Mammary epithelial cell (primary cell): ENCODE results near the gene CHAT.

Experiments used
- EZH2 ChIP-seq: IDR thresholded peaks from 2 replicates; pipeline ENCODE4 v1.6.1; 2012; ENCODE audit warnings: low read length, inconsistent platforms, borderline replicate concordance
- TF ChIP-seq, protein P1 (sequence below), 2 donors: IDR thresholded peaks in 1 of 2; conservative IDR thresholded peaks in 1 of 2; 2 replicates each; pipeline ENCODE4 v1.5.1; 2011 to 2012; ENCODE audit warnings: inconsistent platforms in 2 of 2, low read length in 2 of 2, mild to moderate bottlenecking in 2 of 2, control low read depth in 1 of 2, low read depth in 1 of 2; ENCODE audit not compliant: insufficient read depth in 1 of 2; ENCODE audit errors: extremely low read depth in 1 of 2

DNA sequence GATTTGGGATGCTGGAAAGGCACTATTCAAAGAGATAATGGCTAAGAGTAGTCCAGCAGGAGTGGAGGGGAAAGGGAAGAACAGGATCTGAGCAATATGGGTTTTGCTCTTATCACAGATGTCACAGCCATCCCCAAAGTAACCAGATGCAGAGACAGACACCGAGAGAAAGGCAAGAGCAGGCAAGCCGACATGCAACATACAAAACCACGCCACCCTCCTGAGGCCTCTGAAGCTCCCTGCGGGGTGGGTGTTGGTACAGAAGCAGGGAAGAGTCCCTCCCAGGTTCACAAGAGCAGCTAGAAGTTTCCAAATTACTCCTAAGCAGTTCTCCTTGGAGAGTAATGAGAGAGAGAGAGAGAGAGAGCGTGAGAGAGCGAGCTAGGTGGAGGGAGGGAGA lies 54.8 kb downstream of the CHAT start:
- TF ChIP-seq, protein P1, sequence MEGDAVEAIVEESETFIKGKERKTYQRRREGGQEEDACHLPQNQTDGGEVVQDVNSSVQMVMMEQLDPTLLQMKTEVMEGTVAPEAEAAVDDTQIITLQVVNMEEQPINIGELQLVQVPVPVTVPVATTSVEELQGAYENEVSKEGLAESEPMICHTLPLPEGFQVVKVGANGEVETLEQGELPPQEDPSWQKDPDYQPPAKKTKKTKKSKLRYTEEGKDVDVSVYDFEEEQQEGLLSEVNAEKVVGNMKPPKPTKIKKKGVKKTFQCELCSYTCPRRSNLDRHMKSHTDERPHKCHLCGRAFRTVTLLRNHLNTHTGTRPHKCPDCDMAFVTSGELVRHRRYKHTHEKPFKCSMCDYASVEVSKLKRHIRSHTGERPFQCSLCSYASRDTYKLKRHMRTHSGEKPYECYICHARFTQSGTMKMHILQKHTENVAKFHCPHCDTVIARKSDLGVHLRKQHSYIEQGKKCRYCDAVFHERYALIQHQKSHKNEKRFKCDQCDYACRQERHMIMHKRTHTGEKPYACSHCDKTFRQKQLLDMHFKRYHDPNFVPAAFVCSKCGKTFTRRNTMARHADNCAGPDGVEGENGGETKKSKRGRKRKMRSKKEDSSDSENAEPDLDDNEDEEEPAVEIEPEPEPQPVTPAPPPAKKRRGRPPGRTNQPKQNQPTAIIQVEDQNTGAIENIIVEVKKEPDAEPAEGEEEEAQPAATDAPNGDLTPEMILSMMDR (conservative IDR thresholded peaks at IDR 0.05 in 1 of 2, IDR thresholded peaks at IDR 0.05 in 1 of 2; ENCODE audit: extremely low read depth in 1 of 2, insufficient read depth in 1 of 2, low read depth in 1 of 2, low read length in 2 of 2): no peak
- no peak for TF ChIP-seq EZH2
